ENCODE data around the gene SOCS4. TPM values are rescaled to one million over a fixed set of nuclear protein-coding genes. Genes with fewer than 3 reads are reported as not detected.

Gene SOCS4
- total RNA-seq, 2 donors from 2014 or later = 8.2 to 9.7 TPM

DNA sequence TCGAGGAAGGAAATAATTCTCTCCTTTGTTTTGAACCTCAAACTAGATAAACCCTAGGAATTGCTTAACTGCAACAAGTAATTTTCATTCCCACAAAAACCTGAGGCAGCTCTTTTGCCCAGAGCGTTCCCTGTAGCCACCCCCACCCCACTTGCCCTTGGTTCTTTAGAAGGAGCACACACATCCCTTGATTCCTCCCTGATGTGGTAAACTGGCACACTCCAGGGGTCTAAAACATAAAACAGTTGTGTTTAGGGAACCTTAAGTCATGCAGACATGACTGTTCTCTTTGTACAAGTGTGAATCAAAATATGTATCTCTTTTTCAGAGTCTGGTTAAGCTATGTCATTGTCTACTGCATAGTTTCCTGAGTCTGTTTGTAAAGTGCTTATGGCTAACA, 38.4 kb downstream of the SOCS4 start:
- WGBS = 85% methylated on average over 2 of the region's 2 CpGs
- no peaks in the 10 kb centered on the region for H3K27me3 ChIP-seq (replicated peaks; ENCODE audit: insufficient read depth)
- H3K36me3 ChIP-seq = peaks cover 0 to 6% of the 10 kb centered on the region in 2 donors
- H3K27ac ChIP-seq = no peak overlapping the region
- H3K4me1 ChIP-seq (replicated peaks) = no peaks in the 10 kb centered on the region
- intact Hi-C loops (cut with DNase I) = no loop called here
- DNase-seq (ENCODE audit: low spot score) = no peak
- TF ChIP-seq POLR2A (IDR thresholded peaks at IDR 0.05) = no peak
- no peak for TF ChIP-seq POLR2AphosphoS5 (IDR thresholded peaks at IDR 0.05)
- TF ChIP-seq, protein P1, sequence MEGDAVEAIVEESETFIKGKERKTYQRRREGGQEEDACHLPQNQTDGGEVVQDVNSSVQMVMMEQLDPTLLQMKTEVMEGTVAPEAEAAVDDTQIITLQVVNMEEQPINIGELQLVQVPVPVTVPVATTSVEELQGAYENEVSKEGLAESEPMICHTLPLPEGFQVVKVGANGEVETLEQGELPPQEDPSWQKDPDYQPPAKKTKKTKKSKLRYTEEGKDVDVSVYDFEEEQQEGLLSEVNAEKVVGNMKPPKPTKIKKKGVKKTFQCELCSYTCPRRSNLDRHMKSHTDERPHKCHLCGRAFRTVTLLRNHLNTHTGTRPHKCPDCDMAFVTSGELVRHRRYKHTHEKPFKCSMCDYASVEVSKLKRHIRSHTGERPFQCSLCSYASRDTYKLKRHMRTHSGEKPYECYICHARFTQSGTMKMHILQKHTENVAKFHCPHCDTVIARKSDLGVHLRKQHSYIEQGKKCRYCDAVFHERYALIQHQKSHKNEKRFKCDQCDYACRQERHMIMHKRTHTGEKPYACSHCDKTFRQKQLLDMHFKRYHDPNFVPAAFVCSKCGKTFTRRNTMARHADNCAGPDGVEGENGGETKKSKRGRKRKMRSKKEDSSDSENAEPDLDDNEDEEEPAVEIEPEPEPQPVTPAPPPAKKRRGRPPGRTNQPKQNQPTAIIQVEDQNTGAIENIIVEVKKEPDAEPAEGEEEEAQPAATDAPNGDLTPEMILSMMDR (IDR thresholded peaks at IDR 0.05) = no peak
- H3K4me3 ChIP-seq = no peak overlapping the region
- no peaks in the 10 kb centered on the region for H3K9me3 ChIP-seq

DNA sequence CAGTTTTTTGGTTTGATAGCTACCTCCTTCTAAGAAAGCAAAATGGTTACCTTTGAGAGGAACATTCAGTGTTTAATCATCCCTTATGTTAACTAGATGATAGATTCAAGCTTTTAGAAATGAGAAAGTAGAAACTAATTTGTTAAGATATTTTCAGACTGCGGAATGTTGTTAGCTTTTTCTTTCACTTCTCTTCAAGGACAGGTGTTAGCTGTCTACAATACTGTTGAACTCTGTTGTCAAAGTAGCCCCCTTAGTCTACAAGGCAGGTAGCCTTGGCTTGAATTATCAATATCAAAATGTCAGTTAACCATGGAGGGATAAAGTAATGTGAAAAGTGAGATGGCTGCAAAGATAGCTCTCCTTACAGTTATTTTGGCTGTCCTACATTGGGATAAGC, 39.2 kb downstream of the SOCS4 start:
- 98% methylated on average over 1 of the region's 1 CpG for WGBS
- no peak overlapping the region for H3K4me3 ChIP-seq
- intact Hi-C loops (cut with DNase I) = no loop called here
- TF ChIP-seq POLR2AphosphoS5 (IDR thresholded peaks at IDR 0.05) (no peak), POLR2A (IDR thresholded peaks at IDR 0.05) (no peak)
- TF ChIP-seq, protein P1 (IDR thresholded peaks at IDR 0.05) = no peak
- H3K27ac ChIP-seq = no peak overlapping the region
- H3K4me1 ChIP-seq (replicated peaks) = no peaks in the 10 kb centered on the region
- no peak for DNase-seq (ENCODE audit: low spot score)
- H3K9me3 ChIP-seq = no peaks in the 10 kb centered on the region
- H3K36me3 ChIP-seq = peaks cover 0 to 6% of the 10 kb centered on the region in 2 donors
- H3K27me3 ChIP-seq (replicated peaks; ENCODE audit: insufficient read depth) = no peaks in the 10 kb centered on the region

DNA sequence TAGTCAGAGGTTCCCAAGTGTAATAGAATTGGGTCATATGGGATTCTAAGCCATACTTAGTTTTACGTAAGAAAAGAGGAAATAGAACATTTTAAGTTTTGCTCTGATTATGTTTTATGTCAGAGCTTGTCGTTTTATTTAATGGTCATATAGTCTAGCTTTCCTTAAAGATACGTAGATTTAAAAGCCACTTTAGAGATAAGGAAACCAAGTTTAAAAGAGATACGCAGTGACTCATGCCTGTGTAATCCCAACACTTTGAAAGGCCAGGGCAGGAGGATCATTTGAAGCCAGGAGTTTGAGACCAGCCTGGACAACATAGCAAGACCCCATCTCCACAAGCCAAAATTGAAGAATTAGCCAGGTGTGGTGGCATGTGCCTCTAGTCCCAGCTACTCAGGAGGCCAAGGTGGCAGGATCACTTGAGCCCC, 44.0 kb downstream of the SOCS4 start:
- H3K4me3 ChIP-seq = no peak overlapping the region
- no peaks in the 10 kb centered on the region for H3K27me3 ChIP-seq (replicated peaks; ENCODE audit: insufficient read depth)
- no peak for DNase-seq (ENCODE audit: low spot score)
- 75% methylated on average over 4 of the region's 4 CpGs for WGBS
- H3K4me1 ChIP-seq (replicated peaks) = no peaks in the 10 kb centered on the region
- intact Hi-C loops (cut with DNase I) = no loop called here
- H3K27ac ChIP-seq = no peak overlapping the region
- no peaks in the 10 kb centered on the region for H3K9me3 ChIP-seq
- TF ChIP-seq POLR2AphosphoS5 (IDR thresholded peaks at IDR 0.05) (no peak), POLR2A (IDR thresholded peaks at IDR 0.05) (no peak)
- TF ChIP-seq, protein P1 (IDR thresholded peaks at IDR 0.05) = no peak
- no peaks in the 10 kb centered on the region for H3K36me3 ChIP-seq

DNA sequence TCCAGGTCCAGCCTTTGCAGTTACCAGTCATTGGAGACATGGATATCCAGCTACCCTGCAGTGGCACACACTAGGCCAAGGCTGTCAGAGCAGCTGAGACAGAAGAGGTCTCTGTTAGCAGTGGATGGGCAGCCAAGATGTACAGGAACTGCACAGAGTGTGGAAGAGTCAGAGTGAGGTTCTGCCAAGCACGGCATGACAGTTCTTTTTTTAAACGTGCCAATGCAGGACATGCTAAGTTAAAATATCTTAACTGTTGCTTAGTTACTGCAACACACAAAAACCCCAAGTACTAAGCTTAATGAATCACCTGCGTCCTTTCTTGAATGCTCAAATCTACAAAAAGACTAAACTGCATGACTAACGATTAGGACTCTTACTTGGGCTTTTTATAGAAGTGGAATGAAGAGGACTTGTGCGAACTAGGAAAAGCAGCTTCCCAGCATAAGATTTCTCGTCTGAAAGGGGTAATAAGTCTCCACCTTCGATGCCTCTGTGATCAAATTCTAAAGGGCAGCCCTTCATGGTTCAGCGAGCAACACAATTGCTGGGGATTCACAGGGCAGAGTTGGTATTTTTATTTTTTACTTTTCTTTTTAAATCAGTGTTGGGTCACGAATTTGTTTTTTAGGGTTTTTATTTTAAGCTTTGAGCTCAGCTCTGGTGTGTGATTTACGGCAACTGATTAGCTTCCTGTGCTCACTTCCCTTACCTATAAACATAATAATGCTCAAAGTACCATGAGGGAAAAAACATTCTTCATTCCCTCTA, 45.0 kb downstream of the SOCS4 start:
- no peaks in the 10 kb centered on the region for H3K4me1 ChIP-seq (replicated peaks)
- H3K27ac ChIP-seq = no peak overlapping the region
- H3K4me3 ChIP-seq = no peak overlapping the region

More for the DNA sequence above, 45.0 kb downstream of the SOCS4 start:
- H3K9me3 ChIP-seq = no peaks in the 10 kb centered on the region
- intact Hi-C loops (cut with DNase I) = no loop called here
- no peaks in the 10 kb centered on the region for H3K27me3 ChIP-seq (replicated peaks; ENCODE audit: insufficient read depth)
- DNase-seq (ENCODE audit: low spot score) = no peak
- TF ChIP-seq, protein P1 (IDR thresholded peaks at IDR 0.05) = no peak
- TF ChIP-seq POLR2A (IDR thresholded peaks at IDR 0.05) (no peak), POLR2AphosphoS5 (IDR thresholded peaks at IDR 0.05) (no peak)
- 12% methylated on average over 10 of the region's 10 CpGs for WGBS
- H3K36me3 ChIP-seq = no peaks in the 10 kb centered on the region

Data from prostate gland (tissue), 2 donors.